Gastrocnemius medialis (tissue), 4 donors: Measurements from ENCODE around the gene AFF1.

Source experiments
- POLR2A ChIP-seq, 2 donors: fragments of 450-650 bp; IDR thresholded peaks; one replicate each; pipeline ENCODE4 v1.6.1; 2017; ENCODE audit warnings: antibody characterized with exemption in 2 of 2, mild to moderate bottlenecking in 2 of 2, moderate library complexity in 2 of 2
- TF ChIP-seq, protein P1 (sequence below), 5 experiments: fragments of 450-650 bp in 3 of 5; fragments of 200-600 bp in 2 of 5; sonication (generic) in 2 of 5; IDR thresholded peaks in 4 of 5; conservative IDR thresholded peaks in 1 of 5; 1 replicate in 4 of 5; 2 replicates in 1 of 5; pipeline ENCODE4 v1.5.1; 2016 to 2019; ENCODE audit warnings: antibody characterized with exemption in 5 of 5, mild to moderate bottlenecking in 3 of 5, moderate library complexity in 3 of 5

DNA sequence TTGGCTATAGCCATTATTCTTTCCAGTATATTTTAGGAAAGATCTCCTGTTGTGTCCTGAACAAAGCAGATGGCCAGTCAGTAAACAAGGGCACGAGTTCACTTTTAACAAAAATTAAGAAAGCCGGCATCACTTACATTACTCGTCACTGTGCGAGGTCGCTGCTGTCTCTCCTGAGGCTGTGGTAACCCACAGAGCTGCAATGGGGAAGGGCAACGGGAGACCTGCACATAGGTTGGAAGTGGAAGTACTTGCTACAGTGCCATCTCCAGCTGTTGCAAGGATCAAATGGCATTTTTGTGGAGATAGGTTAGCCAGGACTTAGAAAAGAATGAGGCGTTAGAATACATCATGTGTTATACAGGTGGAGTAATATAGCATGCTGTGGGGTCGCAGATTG, 153.4 kb downstream of the AFF1 start:
- TF ChIP-seq, protein P1, sequence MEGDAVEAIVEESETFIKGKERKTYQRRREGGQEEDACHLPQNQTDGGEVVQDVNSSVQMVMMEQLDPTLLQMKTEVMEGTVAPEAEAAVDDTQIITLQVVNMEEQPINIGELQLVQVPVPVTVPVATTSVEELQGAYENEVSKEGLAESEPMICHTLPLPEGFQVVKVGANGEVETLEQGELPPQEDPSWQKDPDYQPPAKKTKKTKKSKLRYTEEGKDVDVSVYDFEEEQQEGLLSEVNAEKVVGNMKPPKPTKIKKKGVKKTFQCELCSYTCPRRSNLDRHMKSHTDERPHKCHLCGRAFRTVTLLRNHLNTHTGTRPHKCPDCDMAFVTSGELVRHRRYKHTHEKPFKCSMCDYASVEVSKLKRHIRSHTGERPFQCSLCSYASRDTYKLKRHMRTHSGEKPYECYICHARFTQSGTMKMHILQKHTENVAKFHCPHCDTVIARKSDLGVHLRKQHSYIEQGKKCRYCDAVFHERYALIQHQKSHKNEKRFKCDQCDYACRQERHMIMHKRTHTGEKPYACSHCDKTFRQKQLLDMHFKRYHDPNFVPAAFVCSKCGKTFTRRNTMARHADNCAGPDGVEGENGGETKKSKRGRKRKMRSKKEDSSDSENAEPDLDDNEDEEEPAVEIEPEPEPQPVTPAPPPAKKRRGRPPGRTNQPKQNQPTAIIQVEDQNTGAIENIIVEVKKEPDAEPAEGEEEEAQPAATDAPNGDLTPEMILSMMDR (IDR thresholded peaks at IDR 0.05 in 4 of 5, conservative IDR thresholded peaks at IDR 0.05 in 1 of 5), result no peak
- TF ChIP-seq POLR2A (IDR thresholded peaks at IDR 0.05), result no peak
